ENCODE results near the gene SLITRK5.

Gene SLITRK5

GRCh38 chr13:87698268-87698667 lies 27.1 kb downstream of the SLITRK5 start:
- in situ Hi-C loops (cut with MboI; ENCODE audit: low sequenced_read_pairs) = no loop called here

- in situ Hi-C loops (cut with MboI; ENCODE audit: low sequenced_read_pairs) = no loop called here
Observed at GRCh38 chr13:87709947-87710346, 38.8 kb downstream of the SLITRK5 start.

DNA sequence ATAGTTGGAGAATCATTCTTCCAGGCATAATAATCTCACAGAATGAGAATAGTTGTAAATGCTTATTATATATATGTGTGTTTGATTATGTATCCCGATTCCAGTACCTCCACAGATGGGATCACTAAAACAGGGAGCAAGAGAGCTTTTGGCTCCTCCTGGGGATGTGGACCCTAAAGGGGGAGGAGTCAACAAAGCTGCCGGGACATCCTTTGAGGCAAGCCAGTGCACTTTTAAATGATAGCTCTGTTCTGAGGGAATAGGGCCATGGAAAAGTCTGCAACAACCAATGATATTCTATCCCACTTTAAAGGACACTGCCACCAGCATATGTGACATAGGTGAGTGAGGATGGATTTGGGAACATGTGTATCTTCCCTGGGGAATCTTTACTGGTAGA lies 40.8 kb downstream of the SLITRK5 start:
- in situ Hi-C loops (cut with MboI; ENCODE audit: low sequenced_read_pairs) = no loop called here

All from HL-60/S4 (cell line).